HCT116 (cell line): Measurements from ENCODE around the gene HES2. TPM values are rescaled to one million over a fixed set of nuclear protein-coding genes. Genes with fewer than 3 reads are reported as not detected.

Source experiments
- ATAC-seq: fragments of 200-7000 bp; cut with Tn5 transposase; 2 replicates; pipeline ENCODE4 v1.9.1; 2020; ENCODE audit warnings: mild to moderate bottlenecking, moderate library complexity
- BruUV-seq: library from RNA; stranded (reverse); fragments of 400-500 nt; replicated peaks from 2 replicates; lab custom pipeline; 2021; lab: Mats Ljungman, UMichigan
- CTCF ChIA-PET: fragments of 300-600 bp; sonication (Branson Sonifier 250); formaldehyde crosslinking; loops from one replicate; lab custom pipeline; 2021; ENCODE audit warnings: antibody characterized with exemption; lab: Charles Lee
- POLR2A ChIA-PET: fragments of 300-600, 350-600 bp; sonication (Branson Sonifier 250); formaldehyde crosslinking; loops from one replicate; lab custom pipeline; 2021; ENCODE audit warnings: antibody characterized with exemption; lab: Charles Lee
- RAD21 ChIA-PET, 2 experiments: fragments of 300-600 bp; sonication (Branson Sonifier 250); formaldehyde crosslinking; loops; one replicate each; lab custom pipeline; 2023; ENCODE audit warnings: low total read pairs in 2 of 2; ENCODE audit not compliant: uncharacterized antibody in 2 of 2, unreplicated experiment in 2 of 2, low non-redundant PET in 1 of 2; lab: Charles Lee
- DNase-seq: peaks from one replicate; pipeline ENCODE4 v3.0.0-alpha.2; 2010; ENCODE audit warnings: low read depth, low spot score
- H2AFZ ChIP-seq: fragments of 200-600 bp; shearing (Covaris generic), sonication (generic); 2 replicates; pipeline ENCODE4 v1.6.1; 2017; ENCODE audit warnings: low read depth, mixed run types, mixed read lengths, antibody characterized with exemption, low read length; ENCODE audit not compliant: poor library complexity, severe bottlenecking
- H3K27ac ChIP-seq: 2 replicates; pipeline ENCODE4 v1.5.1; 2012; ENCODE audit warnings: low read depth, low read length
- H3K27me3 ChIP-seq: fragments of 200-600 bp; sonication (generic); 2 replicates; pipeline ENCODE4 v1.6.1; 2016; ENCODE audit warnings: mixed run types, low read length, mixed read lengths; ENCODE audit not compliant: insufficient read depth
- H3K36me3 ChIP-seq, 2 experiments: fragments of 200-500 bp in 1 of 2; fragments of 200-600 bp in 1 of 2; sonication (Bioruptor generic) in 1 of 2; sonication (generic) in 1 of 2; 2 replicates each; pipeline versions ENCODE4 v1.5.1 to v1.6.1; 2014 to 2016; ENCODE audit warnings: low read length in 2 of 2, inconsistent platforms in 1 of 2, mixed read lengths in 1 of 2, mixed run types in 1 of 2; ENCODE audit not compliant: insufficient read depth in 2 of 2, control insufficient read depth in 1 of 2
- H3K4me1 ChIP-seq, 2 experiments: fragments of 200-600 bp in 1 of 2; sonication (generic) in 1 of 2; 2 replicates each; pipeline versions ENCODE4 v1.5.1 to v1.6.1; 2012 to 2017; ENCODE audit warnings: low read length in 2 of 2, inconsistent platforms in 1 of 2, mild to moderate bottlenecking in 1 of 2, mixed read lengths in 1 of 2, mixed run types in 1 of 2, moderate library complexity in 1 of 2; ENCODE audit not compliant: insufficient read depth in 2 of 2, control insufficient read depth in 1 of 2
- H3K4me2 ChIP-seq: fragments of 200-600 bp; sonication (generic); 2 replicates; pipeline ENCODE4 v1.6.1; 2017; ENCODE audit warnings: mixed run types, low read length, mixed read lengths
- H3K4me3 ChIP-seq, 2 experiments: fragments of 200-600 bp in 1 of 2; sonication (generic) in 1 of 2; replicated peaks in 1 of 2; 2 replicates each; pipeline ENCODE4 v1.5.1; 2011 to 2016; ENCODE audit warnings: low read length in 2 of 2, control low read depth in 1 of 2, low read depth in 1 of 2, mild to moderate bottlenecking in 1 of 2, mixed read lengths in 1 of 2, mixed run types in 1 of 2
- H3K79me2 ChIP-seq: fragments of 200-600 bp; sonication (generic); 2 replicates; pipeline ENCODE4 v1.6.1; 2017; ENCODE audit warnings: mild to moderate bottlenecking, mixed run types, low read length, moderate library complexity, mixed read lengths; ENCODE audit not compliant: insufficient read depth
- H3K9ac ChIP-seq: fragments of 200-600 bp; sonication (generic); 2 replicates; pipeline ENCODE4 v1.6.1; 2016; ENCODE audit warnings: low read length, mixed read lengths
- H3K9me2 ChIP-seq: fragments of 200-600 bp; sonication (generic), shearing (Covaris generic); 2 replicates; pipeline ENCODE4 v1.6.1; 2017; ENCODE audit warnings: mixed run types, mild to moderate bottlenecking, moderate library complexity; ENCODE audit not compliant: insufficient read depth
- H3K9me3 ChIP-seq, 2 experiments: fragments of 200-500 bp in 1 of 2; fragments of 200-600 bp in 1 of 2; sonication (Bioruptor generic) in 1 of 2; sonication (generic) in 1 of 2; 2 replicates each; pipeline ENCODE4 v1.6.1; 2014 to 2017; ENCODE audit warnings: low read length in 2 of 2, mixed read lengths in 2 of 2, inconsistent platforms in 1 of 2, low read depth in 1 of 2, mild to moderate bottlenecking in 1 of 2, mixed run types in 1 of 2, moderate library complexity in 1 of 2; ENCODE audit not compliant: control insufficient read depth in 1 of 2, insufficient read depth in 1 of 2
- H4K20me1 ChIP-seq: fragments of 200-600 bp; sonication (generic), shearing (Covaris generic); 2 replicates; pipeline ENCODE4 v1.6.1; 2017; ENCODE audit warnings: mixed run types, mild to moderate bottlenecking, moderate library complexity; ENCODE audit not compliant: insufficient read depth
- CEBPB ChIP-seq: IDR thresholded peaks from 2 replicates; pipeline ENCODE4 v1.6.1; 2012; ENCODE audit warnings: low read depth
- EZH2phosphoT487 ChIP-seq: fragments of 200-600 bp; IDR thresholded peaks from 2 replicates; pipeline ENCODE4 v1.6.1; 2018; ENCODE audit warnings: antibody characterized with exemption, borderline replicate concordance
- FOSL1 ChIP-seq: IDR thresholded peaks from 2 replicates; pipeline ENCODE4 v1.6.1; 2012; ENCODE audit warnings: low read depth
- POLR2A ChIP-seq: IDR thresholded peaks from 2 replicates; pipeline ENCODE4 v1.7.0; 2011; ENCODE audit warnings: borderline replicate concordance; ENCODE audit not compliant: insufficient read depth, insufficient read length; ENCODE audit errors: extremely low read depth
- POLR2AphosphoS5 ChIP-seq: IDR thresholded peaks from 2 replicates; pipeline ENCODE4 v1.6.1; 2011; ENCODE audit warnings: mild to moderate bottlenecking, low read depth, low read length, moderate library complexity
- SIN3A ChIP-seq: IDR thresholded peaks from 2 replicates; pipeline ENCODE4 v1.6.1; 2012; ENCODE audit warnings: low read depth
- TCF7L2 ChIP-seq: IDR thresholded peaks from 2 replicates; pipeline ENCODE4 v1.7.0; 2011; ENCODE audit warnings: borderline replicate concordance, inconsistent platforms; ENCODE audit not compliant: insufficient read depth, insufficient read length; ENCODE audit errors: extremely low read depth
- YY1 ChIP-seq: IDR thresholded peaks from 2 replicates; pipeline ENCODE4 v1.6.1; 2011; ENCODE audit warnings: low read length, low read depth, moderate library complexity, mild to moderate bottlenecking; ENCODE audit not compliant: insufficient replicate concordance; ENCODE audit errors: extremely low read depth
- ZFX ChIP-seq: fragments of 450-650 bp; IDR thresholded peaks from 2 replicates; pipeline ENCODE4 v1.6.1; 2017
- intact Hi-C: fragments of 100-400 bp; cut with micrococcal nuclease; formaldehyde crosslinking; loops from 2 replicates; pipeline ENCODE4 v1.10.0; 2022
- total RNA-seq: library from RNA; stranded (reverse); gene quantifications from one replicate; pipeline ENCODE4 v1.2.1, GENCODE V29; 2021; ENCODE audit not compliant: unreplicated experiment
- TF ChIP-seq, protein P1 (sequence below): IDR thresholded peaks from 2 replicates; pipeline ENCODE4 v1.6.1; 2011; ENCODE audit warnings: mild to moderate bottlenecking, low read length, moderate library complexity; ENCODE audit not compliant: insufficient replicate concordance; ENCODE audit errors: extremely low read depth
- TF ChIP-seq, protein P2 (sequence below): IDR thresholded peaks from 2 replicates; pipeline ENCODE4 v1.6.1; 2012

HES2 gene
- total RNA-seq, 1 experiment from 2014 or later, result 8.4 TPM

DNA sequence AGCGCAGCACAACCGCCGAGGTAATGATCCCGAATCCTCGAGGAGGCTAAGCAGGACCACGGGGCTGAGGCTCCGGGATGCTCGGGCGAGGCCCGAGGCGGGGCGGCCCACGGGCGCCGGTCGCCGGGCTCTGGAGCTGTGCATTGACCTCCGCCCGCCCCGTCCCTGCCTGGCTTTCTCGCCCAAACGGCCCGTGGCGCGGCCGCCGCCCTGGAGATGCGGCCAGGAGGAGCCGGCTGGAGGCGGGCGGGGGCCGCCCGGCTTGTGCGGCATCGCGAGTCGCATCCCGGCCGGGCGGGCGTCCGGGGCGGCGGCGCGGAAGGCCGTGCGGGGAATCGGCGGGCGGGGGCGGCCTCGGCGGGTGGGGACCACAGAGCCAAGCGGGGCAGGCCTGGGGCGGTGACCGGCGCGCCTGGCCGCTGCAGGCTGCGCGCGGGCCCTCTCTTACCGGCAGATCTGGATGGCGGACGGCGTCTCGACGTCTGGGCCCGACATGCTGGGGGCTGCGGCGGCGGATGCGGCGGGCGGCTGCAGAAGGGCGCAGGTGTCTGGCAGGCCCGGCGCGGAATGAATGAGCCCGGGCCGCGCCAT, 26.8 kb downstream of the HES2 start:
- DNase-seq (no peak), ATAC-seq (peak; percentile 40)
- ChIA-PET CTCF (interaction anchor here (0.7 to 1.3 kb wide), 4 partner anchors 9 to 756 kb away, joined by 3 to 5 read pairs (median 3); no protein-coding TSS in a partner anchor), RAD21 (interaction anchor here (0.6 to 0.7 kb wide), 2 partner anchors 12 to 147 kb away, joined by 3 to 6 read pairs; no protein-coding TSS in a partner anchor), POLR2A (interaction anchor here (0.6 to 2.2 kb wide), 11 partner anchors 8 to 155 kb away, joined by 3 to 12 read pairs (median 3); partner anchors contain the start of gene HES2)
- H3K4me1 ChIP-seq, result peaks cover 14 to 46% of the 10 kb centered on the region in 2 experiments
- peak overlapping the region; percentile 55 for H3K27ac ChIP-seq
- H3K79me2 ChIP-seq, result peaks cover 49% of the 10 kb centered on the region
- TF ChIP-seq, protein P1, sequence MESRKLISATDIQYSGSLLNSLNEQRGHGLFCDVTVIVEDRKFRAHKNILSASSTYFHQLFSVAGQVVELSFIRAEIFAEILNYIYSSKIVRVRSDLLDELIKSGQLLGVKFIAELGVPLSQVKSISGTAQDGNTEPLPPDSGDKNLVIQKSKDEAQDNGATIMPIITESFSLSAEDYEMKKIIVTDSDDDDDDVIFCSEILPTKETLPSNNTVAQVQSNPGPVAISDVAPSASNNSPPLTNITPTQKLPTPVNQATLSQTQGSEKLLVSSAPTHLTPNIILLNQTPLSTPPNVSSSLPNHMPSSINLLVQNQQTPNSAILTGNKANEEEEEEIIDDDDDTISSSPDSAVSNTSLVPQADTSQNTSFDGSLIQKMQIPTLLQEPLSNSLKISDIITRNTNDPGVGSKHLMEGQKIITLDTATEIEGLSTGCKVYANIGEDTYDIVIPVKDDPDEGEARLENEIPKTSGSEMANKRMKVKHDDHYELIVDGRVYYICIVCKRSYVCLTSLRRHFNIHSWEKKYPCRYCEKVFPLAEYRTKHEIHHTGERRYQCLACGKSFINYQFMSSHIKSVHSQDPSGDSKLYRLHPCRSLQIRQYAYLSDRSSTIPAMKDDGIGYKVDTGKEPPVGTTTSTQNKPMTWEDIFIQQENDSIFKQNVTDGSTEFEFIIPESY, result no peak
- no peak for TF ChIP-seq FOSL1
- peak; percentile 65; the same call in 1 of the 2 replicates for TF ChIP-seq SIN3A
- TF ChIP-seq ZFX, result peak; percentile 81; the same call in 1 of the 2 replicates
- peak; percentile 64 for TF ChIP-seq POLR2A
- no peak for TF ChIP-seq EZH2phosphoT487
- TF ChIP-seq, protein P2, sequence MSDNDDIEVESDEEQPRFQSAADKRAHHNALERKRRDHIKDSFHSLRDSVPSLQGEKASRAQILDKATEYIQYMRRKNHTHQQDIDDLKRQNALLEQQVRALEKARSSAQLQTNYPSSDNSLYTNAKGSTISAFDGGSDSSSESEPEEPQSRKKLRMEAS, result peak; percentile 4; the same call in 1 of the 2 replicates
- no peak for TF ChIP-seq TCF7L2
- TF ChIP-seq CEBPB, result no peak
- TF ChIP-seq POLR2AphosphoS5, result no peak; the same call in 1 of the 2 replicates
- TF ChIP-seq YY1, result peak; percentile 8
- peak overlapping the region; percentile 99 for H3K4me2 ChIP-seq
- no peaks in the 10 kb centered on the region for H3K9me2 ChIP-seq
- peak overlapping the region; percentile 93 for H3K9ac ChIP-seq
- intact Hi-C loops, result no loop called here
- H3K36me3 ChIP-seq, result no peaks in the 10 kb centered on the region
- no peaks in the 10 kb centered on the region for H4K20me1 ChIP-seq
- BruUV-seq, result no TSS peak
- H3K27me3 ChIP-seq, result no peaks in the 10 kb centered on the region
- no peak overlapping the region for H2AFZ ChIP-seq
- H3K4me3 ChIP-seq, result peak overlapping the region; percentile 79 to 96
- no peaks in the 10 kb centered on the region for H3K9me3 ChIP-seq
